Ovary (tissue), 9 donors: ENCODE results near the gene RAPGEFL1. TPM values are rescaled to one million over a fixed set of nuclear protein-coding genes. Genes with fewer than 3 reads are reported as not detected.
A peak's percentile ranks its signal among the peaks of the same experiment; 100 is the strongest.

Source experiments
- DNase-seq, 5 donors: peaks; one replicate each; pipeline ENCODE4 v3.0.0-alpha.2; 2019 to 2020
- H3K27ac ChIP-seq, 2 donors: fragments of 200-600 bp; one replicate each; pipeline versions ENCODE4 v1.5.1 to v1.8.0; 2019 to 2022
- H3K27me3 ChIP-seq: fragments of 200-600 bp; one replicate; pipeline ENCODE4 v1.8.0; 2022
- H3K36me3 ChIP-seq: fragments of 200-600 bp; sonication (generic); one replicate; pipeline ENCODE4 v1.5.1; 2019
- H3K4me1 ChIP-seq: one replicate; pipeline ENCODE4 v1.8.1; 2013; ENCODE audit warnings: mild to moderate bottlenecking, moderate library complexity; ENCODE audit not compliant: insufficient read depth
- H3K4me3 ChIP-seq: fragments of 200-600 bp; sonication (generic); one replicate; pipeline ENCODE4 v1.5.1; 2017
- H3K9me3 ChIP-seq, 2 donors: fragments of 200-600 bp in 1 of 2; sonication (generic) in 1 of 2; one replicate each; pipeline versions ENCODE4 v1.5.1 to v1.8.1; 2013 to 2019; ENCODE audit warnings: mild to moderate bottlenecking in 1 of 2, moderate library complexity in 1 of 2
- EP300 ChIP-seq: sonication (generic); formaldehyde crosslinking; IDR thresholded peaks from one replicate; pipeline ENCODE4 v1.6.1; 2017; ENCODE audit warnings: antibody characterized with exemption
- POLR2A ChIP-seq: fragments of 450-650 bp; IDR thresholded peaks from one replicate; pipeline ENCODE4 v1.6.1; 2017; ENCODE audit warnings: antibody characterized with exemption, mild to moderate bottlenecking, moderate library complexity
- WGBS, 3 donors: extraction: QIAGEN DNeasy Blood & Tissue Kit in 1 of 3; methylation state at CpG; one replicate each; pipeline versions ENCODE4 v1.1.5 to v1.1.7; 2013 to 2017; 5-methylcytosine and 5-hydroxymethylcytosine counted together
- intact Hi-C, 4 donors: fragments of 100-400 bp; cut with DNase I; formaldehyde crosslinking; loops; one replicate each; pipeline versions ENCODE4 v1.11.0 to v1.15.1; 2022 to 2023
- polyA plus RNA-seq, 2 donors: library from polyadenylated mRNA; stranded (reverse); fragments of 200-250 nt in 1 of 2; fragments of 350-450 nt in 1 of 2; fragmentation: Illumina TruSeq in 1 of 2; extraction: RNeasy Lipid Tissue Mini Kit (QIAGEN cat#74804) in 1 of 2; gene quantifications; one replicate each; pipeline ENCODE4 v1.2.3, GENCODE V29; 2013 to 2014
- total RNA-seq, 7 donors: library from RNA; depleted of rRNA in 2 of 7; stranded (reverse); fragments of >200 nt in 2 of 7; fragmentation: NEBNext Ultra II Directional in 3 of 7; extraction: Animal tissue kit (Norgen Biotek cat#: 25700) in 3 of 7; gene quantifications; one replicate each; pipeline versions ENCODE4 v1.1.0 to v1.2.4, GENCODE V29; 2016 to 2023
- TF ChIP-seq, protein P1 (sequence below), 3 donors: fragments of 450-650 bp in 2 of 3; fragments of 200-600 bp in 1 of 3; IDR thresholded peaks; one replicate each; pipeline versions ENCODE4 v1.5.1 to v1.8.0; 2016 to 2022; ENCODE audit warnings: antibody characterized with exemption in 3 of 3, mild to moderate bottlenecking in 1 of 3
- donor health status: DM: no; HTN: no; CAD: no; lungs with moderate emphysema.
- donor health status: DM: no; HTN: no; CAD: no.
- donor health status: Bipolar disorder and iron deficiency.
- donor health status: DM: yes; HTN: yes; CAD: no.
- donor health status: DM: no; HTN: no; CAD: no.
- donor health status: DM: yes; HTN: yes; CAD: no.

Gene RAPGEFL1
- total and polyA plus RNA-seq, 9 donors = 1.4 to 9.1 (median 5.3) TPM

DNA sequence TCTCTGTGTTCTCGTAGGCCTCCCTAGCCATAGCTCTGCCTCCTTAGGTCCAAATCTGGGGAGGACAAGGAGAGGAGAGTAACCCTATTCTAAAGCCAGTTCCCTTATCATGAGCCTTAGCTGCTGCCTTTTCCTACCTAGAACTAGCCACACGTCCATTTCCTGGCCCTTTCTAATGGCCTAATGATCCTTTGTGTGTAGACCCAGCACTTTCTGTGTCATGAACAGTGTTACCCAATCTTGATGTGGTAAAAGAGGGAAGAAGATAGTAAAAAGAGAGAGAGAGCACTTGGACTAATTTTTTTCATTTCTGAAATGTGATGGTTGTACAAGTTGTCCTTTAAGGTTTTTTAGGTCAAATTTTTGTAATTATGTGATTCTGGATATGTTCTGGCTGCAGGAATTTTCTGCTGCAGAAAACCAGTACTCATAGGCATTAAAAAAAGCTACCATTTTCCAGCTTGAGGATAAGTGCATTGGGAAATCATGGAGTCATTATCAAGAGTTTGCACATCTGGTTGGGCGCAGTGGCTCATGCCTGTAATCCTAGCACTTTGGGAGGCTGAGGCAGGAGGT lies 18.7 kb upstream of the RAPGEFL1 start:
- no peak for DNase-seq
- Histone ChIP-seq H3K27ac (no peak overlapping the region), H3K27me3 (no peaks in the 10 kb centered on the region), H3K9me3 (no peaks in the 10 kb centered on the region), H3K4me3 (no peak overlapping the region), H3K36me3 (no peaks in the 10 kb centered on the region), H3K4me1 (no peaks in the 10 kb centered on the region)
- WGBS, 3 donors = 80 to 91% (median 87%) methylated on average over 3 of the region's 3 CpGs
- TF ChIP-seq POLR2A (no peak), EP300 (no peak)
- TF ChIP-seq, protein P1, sequence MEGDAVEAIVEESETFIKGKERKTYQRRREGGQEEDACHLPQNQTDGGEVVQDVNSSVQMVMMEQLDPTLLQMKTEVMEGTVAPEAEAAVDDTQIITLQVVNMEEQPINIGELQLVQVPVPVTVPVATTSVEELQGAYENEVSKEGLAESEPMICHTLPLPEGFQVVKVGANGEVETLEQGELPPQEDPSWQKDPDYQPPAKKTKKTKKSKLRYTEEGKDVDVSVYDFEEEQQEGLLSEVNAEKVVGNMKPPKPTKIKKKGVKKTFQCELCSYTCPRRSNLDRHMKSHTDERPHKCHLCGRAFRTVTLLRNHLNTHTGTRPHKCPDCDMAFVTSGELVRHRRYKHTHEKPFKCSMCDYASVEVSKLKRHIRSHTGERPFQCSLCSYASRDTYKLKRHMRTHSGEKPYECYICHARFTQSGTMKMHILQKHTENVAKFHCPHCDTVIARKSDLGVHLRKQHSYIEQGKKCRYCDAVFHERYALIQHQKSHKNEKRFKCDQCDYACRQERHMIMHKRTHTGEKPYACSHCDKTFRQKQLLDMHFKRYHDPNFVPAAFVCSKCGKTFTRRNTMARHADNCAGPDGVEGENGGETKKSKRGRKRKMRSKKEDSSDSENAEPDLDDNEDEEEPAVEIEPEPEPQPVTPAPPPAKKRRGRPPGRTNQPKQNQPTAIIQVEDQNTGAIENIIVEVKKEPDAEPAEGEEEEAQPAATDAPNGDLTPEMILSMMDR (IDR thresholded peaks at IDR 0.05) = no peak
- intact Hi-C loops = no loop called here

DNA sequence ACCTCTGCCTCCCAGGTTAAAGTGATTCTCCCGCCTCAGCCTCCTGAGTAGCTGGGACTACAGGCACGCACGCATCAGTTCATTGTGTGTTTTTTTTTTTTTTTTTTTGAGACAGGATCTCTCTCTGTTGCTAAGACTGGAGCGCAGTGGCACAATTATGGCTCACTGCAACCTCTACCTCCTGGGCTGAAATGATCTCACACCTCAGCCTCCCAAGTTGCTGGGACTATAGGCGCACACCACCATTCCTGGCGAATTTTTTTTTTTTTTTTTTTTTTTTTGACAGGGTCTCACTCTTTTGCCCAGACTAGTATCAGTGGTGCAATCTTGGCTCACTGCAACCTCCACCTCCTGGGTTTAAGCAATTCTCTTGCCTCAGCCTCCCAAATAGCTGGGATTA lies 17.8 kb upstream of the RAPGEFL1 start:
- intact Hi-C loops = no loop called here
- DNase-seq = no peak
- Histone ChIP-seq H3K9me3 (no peaks in the 10 kb centered on the region), H3K27me3 (no peaks in the 10 kb centered on the region), H3K4me3 (no peak overlapping the region), H3K27ac (no peak overlapping the region), H3K36me3 (no peaks in the 10 kb centered on the region), H3K4me1 (no peaks in the 10 kb centered on the region)
- 80 to 90% (median 87%) methylated on average over 6 of the region's 6 CpGs for WGBS, 3 donors
- TF ChIP-seq POLR2A (no peak), EP300 (no peak)
- TF ChIP-seq, protein P1 (IDR thresholded peaks at IDR 0.05) = no peak

DNA sequence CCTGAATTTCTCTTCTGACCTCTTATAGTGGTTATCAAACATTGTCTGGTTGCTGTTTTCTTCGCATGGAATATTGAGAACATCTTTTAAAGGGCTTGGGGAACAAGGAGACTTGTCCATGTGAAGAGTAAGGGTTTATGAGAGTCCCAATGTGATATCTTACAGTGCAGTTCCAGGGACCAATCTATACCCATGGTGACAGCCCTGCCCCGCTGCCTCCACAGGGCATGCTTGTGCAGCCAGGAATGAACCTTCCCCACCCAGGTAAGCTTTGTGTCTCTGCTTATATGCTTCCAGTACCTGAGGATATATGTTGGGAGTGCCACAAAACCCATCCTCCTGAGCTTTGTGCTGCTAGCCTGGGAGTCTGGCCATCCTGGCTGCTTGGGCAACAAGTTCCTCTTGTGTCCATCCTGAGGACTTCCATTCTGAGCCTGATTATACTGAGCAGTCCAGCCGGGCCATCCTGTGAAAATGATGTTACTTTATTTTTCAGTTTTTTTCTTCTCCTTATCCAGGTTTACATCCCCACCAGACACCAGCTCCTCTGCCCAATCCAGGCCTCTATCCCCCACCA lies 9.5 kb upstream of the RAPGEFL1 start:
- H3K4me1 ChIP-seq = no peaks in the 10 kb centered on the region
- TF ChIP-seq, protein P1 (IDR thresholded peaks at IDR 0.05) = no peak
- TF ChIP-seq POLR2A (no peak), EP300 (no peak)
- H3K27ac ChIP-seq = no peak overlapping the region
- H3K9me3 ChIP-seq = no peaks in the 10 kb centered on the region
- H3K36me3 ChIP-seq = no peaks in the 10 kb centered on the region
- 76 to 79% (median 79%) methylated on average over 3 of the region's 3 CpGs for WGBS, 3 donors
- no peaks in the 10 kb centered on the region for H3K27me3 ChIP-seq
- H3K4me3 ChIP-seq = no peak overlapping the region
- no peak for DNase-seq
- intact Hi-C loops = loop anchor here in 3 of 4 donors (5.0 to 10.0 kb wide), 4 partner anchors 53 to 153 kb away; partner anchors contain the start of gene CSF3 (in 2 of the 3)

DNA sequence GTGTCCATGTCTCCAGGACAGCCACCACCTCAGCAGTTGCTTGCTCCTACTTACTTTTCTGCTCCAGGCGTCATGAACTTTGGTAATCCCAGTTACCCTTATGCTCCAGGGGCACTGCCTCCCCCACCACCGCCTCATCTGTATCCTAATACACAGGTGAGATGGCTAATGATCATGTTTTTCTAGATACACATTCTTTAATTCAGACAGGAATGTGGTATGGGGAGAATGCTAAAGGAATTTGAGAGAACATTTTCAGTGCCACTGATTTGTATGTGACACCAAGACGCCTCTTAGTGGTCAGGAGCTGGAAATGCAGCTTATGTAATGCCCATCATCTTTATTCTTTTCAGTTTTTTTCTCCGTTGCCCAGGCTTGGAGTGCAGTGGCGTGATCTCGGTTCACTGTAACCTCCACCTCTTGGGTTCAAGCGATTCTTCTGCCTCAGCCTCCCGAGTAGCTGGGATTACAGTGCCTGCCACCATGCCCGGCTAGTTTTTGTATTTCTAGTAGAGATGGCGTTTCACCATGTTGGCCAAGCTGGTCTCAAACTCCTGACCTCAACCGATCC lies 8.9 kb upstream of the RAPGEFL1 start:
- peak in 1 of 5 donors; percentile 58 for DNase-seq
- intact Hi-C loops = loop anchor here in 3 of 4 donors (5.0 to 10.0 kb wide), 4 partner anchors 54 to 154 kb away; partner anchors contain the start of gene CSF3 (in 2 of the 3)
- Histone ChIP-seq H3K36me3 (no peaks in the 10 kb centered on the region), H3K27me3 (no peaks in the 10 kb centered on the region), H3K27ac (peak overlapping the region in 1 of 2 donors; percentile 22), H3K4me3 (no peak overlapping the region), H3K4me1 (no peaks in the 10 kb centered on the region), H3K9me3 (no peaks in the 10 kb centered on the region)
- TF ChIP-seq, protein P1 (IDR thresholded peaks at IDR 0.05) = peak; percentile 28 to 91 (median 90)
- TF ChIP-seq POLR2A (no peak), EP300 (no peak)
- 32 to 39% (median 32%) methylated on average over 11 of the region's 11 CpGs for WGBS, 3 donors
